Lower leg skin (tissue), 3 donors: ENCODE measurements around the gene TMEM44.

Experiments
- CTCF ChIP-seq, 3 donors: fragments of 450-650 bp; IDR thresholded peaks; one replicate each; pipeline ENCODE4 v1.5.1; 2016; ENCODE audit warnings: antibody characterized with exemption in 3 of 3, mild to moderate bottlenecking in 3 of 3, moderate library complexity in 2 of 3
- POLR2A ChIP-seq, 2 donors: fragments of 450-650 bp; IDR thresholded peaks; one replicate each; pipeline ENCODE4 v1.6.1; 2016 to 2017; ENCODE audit warnings: antibody characterized with exemption in 2 of 2, mild to moderate bottlenecking in 1 of 2, moderate library complexity in 1 of 2

GRCh38 chr3:194617143-194617671 is 16.0 kb downstream of the TMEM44 start:
- TF ChIP-seq CTCF (IDR thresholded peaks at IDR 0.05) (no peak), POLR2A (IDR thresholded peaks at IDR 0.05) (no peak)
